K562 (cell line): ENCODE measurements around the gene PIN1. TPM values are rescaled to one million over a fixed set of nuclear protein-coding genes. Genes with fewer than 3 reads are reported as not detected.

ENCODE experiments used
- BCL6 ChIP-seq: fragments of 250-450 bp; sonication (Bioruptor Pico); IDR thresholded peaks from 2 replicates; pipeline ENCODE4 v1.4.0; 2020
- CC2D1A ChIP-seq: fragments of 450-650 bp; IDR thresholded peaks from 2 replicates; pipeline ENCODE4 v1.6.1; 2017; ENCODE audit warnings: mild to moderate bottlenecking
- CHD1 ChIP-seq: fragments of 200-600 bp; sonication (generic); IDR thresholded peaks from one replicate; pipeline ENCODE4 v1.6.1; 2012; ENCODE audit warnings: mild to moderate bottlenecking, moderate library complexity, low read length, inconsistent platforms
- DLX4 ChIP-seq: fragments of 250-450 bp; sonication (Bioruptor Pico); IDR thresholded peaks from 2 replicates; pipeline ENCODE4 v1.6.1; 2021; ENCODE audit warnings: mild to moderate bottlenecking
- ETV5 ChIP-seq: sonication (generic); formaldehyde crosslinking; IDR thresholded peaks from 2 replicates; pipeline ENCODE4 v1.4.0; 2020; ENCODE audit warnings: low read depth, mild to moderate bottlenecking, missing genetic modification reagents
- EWSR1 ChIP-seq: fragments of 450-650 bp; IDR thresholded peaks from 2 replicates; pipeline ENCODE4 v1.6.1; 2018; ENCODE audit warnings: borderline replicate concordance, mild to moderate bottlenecking, low read depth, moderate library complexity; ENCODE audit not compliant: partially characterized antibody
- FUS ChIP-seq: fragments of 200-400 bp; formaldehyde crosslinking; optimal IDR thresholded peaks from 2 replicates; pipeline ENCODE3; 2017; ENCODE audit warnings: low read depth, low read length
- HOMEZ ChIP-seq: fragments of 250-450 bp; sonication (Bioruptor Pico); IDR thresholded peaks from 2 replicates; pipeline ENCODE4 v1.4.0; 2020; ENCODE audit warnings: mild to moderate bottlenecking, moderate library complexity
- MAFG ChIP-seq: fragments of 450-650 bp; conservative IDR thresholded peaks from 2 replicates; pipeline ENCODE4 v1.6.1; 2016; ENCODE audit warnings: missing genetic modification characterization, missing compliant biosample characterization
- MTA1 ChIP-seq: fragments of 450-650 bp; IDR thresholded peaks from 2 replicates; pipeline ENCODE4 v1.6.1; 2017; ENCODE audit warnings: borderline replicate concordance
- NCOA6 ChIP-seq: fragments of 450-650 bp; IDR thresholded peaks from 2 replicates; pipeline ENCODE4 v1.6.1; 2017; ENCODE audit warnings: mild to moderate bottlenecking
- OTX1 ChIP-seq: fragments of 450-650 bp; formaldehyde crosslinking; IDR thresholded peaks from 2 replicates; pipeline ENCODE4 v1.4.0; 2022; ENCODE audit warnings: mild to moderate bottlenecking
- PHF8 ChIP-seq: fragments of 200-600 bp; sonication (generic); IDR thresholded peaks from 2 replicates; pipeline ENCODE4 v1.6.1; 2012; ENCODE audit warnings: mixed run types, mild to moderate bottlenecking, inconsistent platforms, low read length, moderate library complexity, borderline replicate concordance
- RBM39 ChIP-seq: fragments of 200-400 bp; formaldehyde crosslinking; optimal IDR thresholded peaks from 2 replicates; pipeline ENCODE3; 2018; ENCODE audit warnings: low read depth, low read length
- SMARCA5 ChIP-seq: fragments of 450-650 bp; IDR thresholded peaks from 2 replicates; pipeline ENCODE4 v1.6.1; 2016
- U2AF2 ChIP-seq: fragments of 200-400 bp; formaldehyde crosslinking; optimal IDR thresholded peaks from 2 replicates; pipeline ENCODE3; 2017; ENCODE audit warnings: low read depth, mild to moderate bottlenecking, low read length
- ZNF263 ChIP-seq: sonication (generic); formaldehyde crosslinking; IDR thresholded peaks from 2 replicates; pipeline ENCODE4 v1.8.0; 2022; ENCODE audit warnings: mild to moderate bottlenecking, missing genetic modification reagents, borderline replicate concordance
- polyA plus RNA-seq, 8 experiments: library from polyadenylated mRNA; depleted of rRNA in 4 of 8; stranded (reverse) in 5 of 8; unstranded in 3 of 8; fragments of >200 nt; fragmentation: Nextera tagmentation in 2 of 8; fragmentation: Illumina TruSeq in 1 of 8; extraction: Ambion mirVana in 2 of 8; extraction: Trizol in 1 of 8; gene quantifications; 2 replicates each; pipeline versions ENCODE4 v1.2.1 to v1.2.3, GENCODE V29; 2011 to 2014; ENCODE audit warnings: inconsistent platforms in 1 of 8, missing spikeins in 1 of 8
- total RNA-seq, 7 experiments: library from RNA; depleted of rRNA in 6 of 7; stranded (reverse); fragments of >200 nt in 6 of 7; fragmentation: Illumina TruSeq in 2 of 7; extraction: Trizol in 2 of 7; gene quantifications; 2 replicates each; pipeline versions ENCODE4 v1.2.1 to v1.2.3, GENCODE V29; 2011 to 2021; ENCODE audit warnings: low replicate concordance in 1 of 7
- TF ChIP-seq, protein P1 (sequence below), 2 experiments: IDR thresholded peaks; 2 replicates each; pipeline ENCODE4 v1.6.1; 2012; ENCODE audit warnings: improper control_type of control experiment in 2 of 2, low read depth in 2 of 2, low read length in 2 of 2, borderline replicate concordance in 1 of 2
- TF ChIP-seq, protein P2 (sequence below): fragments of 250-450 bp; sonication (Bioruptor Pico); IDR thresholded peaks from 2 replicates; pipeline ENCODE4 v1.5.0; 2022; ENCODE audit warnings: mild to moderate bottlenecking
- TF ChIP-seq, protein P3 (sequence below): sonication (generic); formaldehyde crosslinking; IDR thresholded peaks from 2 replicates; pipeline ENCODE4 v1.8.1; 2022; ENCODE audit warnings: missing genetic modification reagents

The PIN1 gene
- total and polyA plus RNA-seq, 9 of the 15 experiments (the other 6 are each of a cell fraction or from before 2014, with no cell fraction given): 1.6 to 178 (median 42.5) TPM

DNA sequence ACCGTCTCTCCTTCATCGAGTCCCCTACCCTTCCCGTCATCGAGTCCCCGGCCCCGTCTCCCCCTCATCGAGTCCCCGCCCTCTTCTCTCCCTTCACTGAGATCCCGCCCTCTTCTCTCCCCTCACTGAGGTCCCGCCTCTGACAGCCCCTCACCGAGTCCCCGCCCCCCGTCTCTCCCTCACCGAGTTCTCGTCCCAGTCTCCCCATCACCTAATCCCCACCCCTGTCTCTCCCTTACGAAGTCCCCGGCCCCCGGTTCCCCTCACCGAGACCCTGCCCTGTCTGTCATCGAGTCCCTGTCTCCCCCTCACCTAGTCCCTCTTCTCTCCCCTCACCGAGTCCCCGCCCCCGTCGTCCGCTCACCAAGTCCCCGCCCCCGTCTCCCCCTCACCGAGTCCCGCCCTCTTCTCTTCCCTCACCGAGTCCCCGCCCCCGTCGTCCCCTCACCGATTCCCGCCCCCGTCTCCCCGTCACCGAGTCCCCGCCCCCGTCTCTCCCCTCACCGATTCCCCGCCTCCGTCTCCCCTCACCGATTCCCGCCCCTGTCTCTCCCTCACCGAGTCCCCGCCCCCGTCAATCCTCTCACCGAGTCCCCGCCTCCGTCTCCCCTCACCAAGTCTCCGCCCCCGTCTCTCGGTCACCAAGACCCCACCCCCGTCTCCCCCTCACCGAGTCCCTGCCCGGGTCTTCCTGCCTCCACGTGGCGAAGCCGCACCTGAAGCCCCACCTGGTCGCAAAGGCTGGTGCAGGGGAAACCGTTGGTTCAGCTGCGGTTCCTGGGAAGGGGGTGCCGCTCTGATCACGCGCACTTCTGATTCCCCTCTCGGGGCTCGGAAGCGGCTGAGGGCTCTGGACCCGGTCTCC, 42.7 kb upstream of the PIN1 start (continued):
- TF ChIP-seq, protein P1, sequence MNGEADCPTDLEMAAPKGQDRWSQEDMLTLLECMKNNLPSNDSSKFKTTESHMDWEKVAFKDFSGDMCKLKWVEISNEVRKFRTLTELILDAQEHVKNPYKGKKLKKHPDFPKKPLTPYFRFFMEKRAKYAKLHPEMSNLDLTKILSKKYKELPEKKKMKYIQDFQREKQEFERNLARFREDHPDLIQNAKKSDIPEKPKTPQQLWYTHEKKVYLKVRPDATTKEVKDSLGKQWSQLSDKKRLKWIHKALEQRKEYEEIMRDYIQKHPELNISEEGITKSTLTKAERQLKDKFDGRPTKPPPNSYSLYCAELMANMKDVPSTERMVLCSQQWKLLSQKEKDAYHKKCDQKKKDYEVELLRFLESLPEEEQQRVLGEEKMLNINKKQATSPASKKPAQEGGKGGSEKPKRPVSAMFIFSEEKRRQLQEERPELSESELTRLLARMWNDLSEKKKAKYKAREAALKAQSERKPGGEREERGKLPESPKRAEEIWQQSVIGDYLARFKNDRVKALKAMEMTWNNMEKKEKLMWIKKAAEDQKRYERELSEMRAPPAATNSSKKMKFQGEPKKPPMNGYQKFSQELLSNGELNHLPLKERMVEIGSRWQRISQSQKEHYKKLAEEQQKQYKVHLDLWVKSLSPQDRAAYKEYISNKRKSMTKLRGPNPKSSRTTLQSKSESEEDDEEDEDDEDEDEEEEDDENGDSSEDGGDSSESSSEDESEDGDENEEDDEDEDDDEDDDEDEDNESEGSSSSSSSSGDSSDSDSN (IDR thresholded peaks at IDR 0.05; ENCODE audit: borderline replicate concordance in 1 of 2, low read depth in 2 of 2, low read length in 2 of 2): no peak
- TF ChIP-seq ETV5 (CRISPR knock-in tag): no peak
- TF ChIP-seq ZNF263 (CRISPR knock-in tag): no peak
- no peak for TF ChIP-seq EWSR1
- no peak for TF ChIP-seq RBM39
- TF ChIP-seq U2AF2: no peak
- no peak for TF ChIP-seq CHD1
- 0 out of 2 replicates have a peak, but pooled peaks have one; percentile 10 for TF ChIP-seq OTX1 (CRISPR knock-in tag)
- TF ChIP-seq CC2D1A: no peak
- peak; percentile 46; the same call in 1 of the 2 replicates for TF ChIP-seq PHF8
- no peak; the same call in 1 of the 2 replicates for TF ChIP-seq MTA1
- TF ChIP-seq SMARCA5: no peak
- TF ChIP-seq DLX4 (CRISPR knock-in tag): no peak
- no peak for TF ChIP-seq FUS
- TF ChIP-seq, protein P2, sequence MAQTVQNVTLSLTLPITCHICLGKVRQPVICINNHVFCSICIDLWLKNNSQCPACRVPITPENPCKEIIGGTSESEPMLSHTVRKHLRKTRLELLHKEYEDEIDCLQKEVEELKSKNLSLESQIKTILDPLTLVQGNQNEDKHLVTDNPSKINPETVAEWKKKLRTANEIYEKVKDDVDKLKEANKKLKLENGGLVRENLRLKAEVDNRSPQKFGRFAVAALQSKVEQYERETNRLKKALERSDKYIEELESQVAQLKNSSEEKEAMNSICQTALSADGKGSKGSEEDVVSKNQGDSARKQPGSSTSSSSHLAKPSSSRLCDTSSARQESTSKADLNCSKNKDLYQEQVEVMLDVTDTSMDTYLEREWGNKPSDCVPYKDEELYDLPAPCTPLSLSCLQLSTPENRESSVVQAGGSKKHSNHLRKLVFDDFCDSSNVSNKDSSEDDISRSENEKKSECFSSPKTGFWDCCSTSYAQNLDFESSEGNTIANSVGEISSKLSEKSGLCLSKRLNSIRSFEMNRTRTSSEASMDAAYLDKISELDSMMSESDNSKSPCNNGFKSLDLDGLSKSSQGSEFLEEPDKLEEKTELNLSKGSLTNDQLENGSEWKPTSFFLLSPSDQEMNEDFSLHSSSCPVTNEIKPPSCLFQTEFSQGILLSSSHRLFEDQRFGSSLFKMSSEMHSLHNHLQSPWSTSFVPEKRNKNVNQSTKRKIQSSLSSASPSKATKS (CRISPR knock-in tag): no peak
- TF ChIP-seq HOMEZ (CRISPR knock-in tag): no peak
- no peak for TF ChIP-seq MAFG (tag)
- TF ChIP-seq, protein P3, sequence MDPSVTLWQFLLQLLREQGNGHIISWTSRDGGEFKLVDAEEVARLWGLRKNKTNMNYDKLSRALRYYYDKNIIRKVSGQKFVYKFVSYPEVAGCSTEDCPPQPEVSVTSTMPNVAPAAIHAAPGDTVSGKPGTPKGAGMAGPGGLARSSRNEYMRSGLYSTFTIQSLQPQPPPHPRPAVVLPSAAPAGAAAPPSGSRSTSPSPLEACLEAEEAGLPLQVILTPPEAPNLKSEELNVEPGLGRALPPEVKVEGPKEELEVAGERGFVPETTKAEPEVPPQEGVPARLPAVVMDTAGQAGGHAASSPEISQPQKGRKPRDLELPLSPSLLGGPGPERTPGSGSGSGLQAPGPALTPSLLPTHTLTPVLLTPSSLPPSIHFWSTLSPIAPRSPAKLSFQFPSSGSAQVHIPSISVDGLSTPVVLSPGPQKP (CRISPR knock-in tag): no peak
- no peak for TF ChIP-seq NCOA6
- no peak for TF ChIP-seq BCL6 (CRISPR knock-in tag)
